Stimulated activated naive CD8-positive, alpha-beta T cell treated with anti-CD3 and anti-CD28 coated beads, Interleukin-15, Interleukin-2, amounts not matched to agents 100 U/mL and 50 U/mL, for 24 hours (primary cell): ENCODE measurements around the gene PRAMEF5.
"Not testable (repeated sequence)": the region's sequence is repeated elsewhere in the genome, so short reads cannot be mapped to it uniquely, and the experiment has no call there.

Experiments used
- ATAC-seq: fragments of 150-1000 bp; cut with Tn5 transposase; one replicate; pipeline ENCODE4 v1.10.0; 2021
- DNase-seq: peaks from one replicate; pipeline ENCODE4 v3.0.0; 2021

The PRAMEF5 gene

DNA sequence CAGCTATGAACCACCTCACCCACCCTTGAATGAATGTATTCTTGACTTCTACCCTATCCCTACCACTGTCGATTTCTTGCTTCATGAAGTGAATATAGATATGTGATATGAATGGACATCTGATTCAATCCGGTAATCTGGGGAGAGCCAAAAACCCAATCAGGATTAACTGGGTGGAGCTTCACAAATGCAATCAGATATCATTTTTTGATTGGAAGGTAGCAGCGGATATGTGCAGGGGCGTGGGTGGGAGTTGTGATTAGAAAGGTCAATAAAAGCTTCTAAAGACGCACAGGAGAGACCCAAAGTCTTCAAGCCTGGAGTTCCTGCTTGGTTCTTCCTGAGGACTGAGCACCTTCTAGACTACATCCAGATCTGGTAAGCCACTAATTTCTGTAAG is at the start of gene PRAMEF5:
Gene PRAMEF5, plus strand, starts transcription at position 301 of the 400 bp plus-strand sequence. CDS start 5,071 bp downstream, outside the sequence.
- not testable (repeated sequence) for DNase-seq, ATAC-seq

DNA sequence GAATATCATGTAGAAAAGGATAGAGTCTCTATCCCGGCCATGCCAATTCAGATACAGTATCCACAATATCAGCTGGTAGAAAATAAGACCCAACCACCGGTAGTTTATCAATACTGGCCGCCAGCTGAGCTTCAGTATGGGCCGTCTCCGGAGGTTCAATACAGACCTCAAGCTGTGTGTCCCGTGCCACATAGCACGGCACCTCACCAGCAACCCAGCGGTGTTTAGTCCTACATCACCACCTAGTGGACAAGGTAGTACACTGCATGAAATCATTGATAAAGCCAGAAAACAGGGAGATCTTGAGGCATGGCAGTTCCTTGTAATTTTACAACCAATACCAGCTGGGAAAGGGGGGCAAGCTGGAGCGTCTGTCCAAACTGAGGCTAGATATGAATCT is 45.3 kb upstream of the PRAMEF5 start:
- not testable (repeated sequence) for ATAC-seq, DNase-seq

DNA sequence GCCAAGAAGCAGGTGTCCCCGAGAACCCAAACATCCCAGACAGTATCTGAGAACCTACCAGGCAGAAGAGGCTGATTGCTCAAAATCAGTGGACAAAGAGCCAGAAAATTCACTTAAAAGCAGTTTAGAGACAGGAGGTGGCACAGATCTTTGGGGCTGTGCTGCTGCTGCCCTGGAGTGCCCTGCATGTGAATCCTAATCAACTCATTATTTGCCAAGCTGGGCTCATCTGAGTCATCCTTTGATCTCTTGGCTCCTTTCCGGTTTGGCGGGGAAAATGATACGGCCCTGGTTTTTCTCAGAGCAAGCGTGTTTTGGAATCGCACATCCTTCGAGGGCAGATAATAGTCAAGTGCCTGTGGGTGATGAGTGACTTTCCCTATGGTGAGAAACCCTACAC is 37.4 kb upstream of the PRAMEF5 start:
- not testable (repeated sequence) for DNase-seq, ATAC-seq

DNA sequence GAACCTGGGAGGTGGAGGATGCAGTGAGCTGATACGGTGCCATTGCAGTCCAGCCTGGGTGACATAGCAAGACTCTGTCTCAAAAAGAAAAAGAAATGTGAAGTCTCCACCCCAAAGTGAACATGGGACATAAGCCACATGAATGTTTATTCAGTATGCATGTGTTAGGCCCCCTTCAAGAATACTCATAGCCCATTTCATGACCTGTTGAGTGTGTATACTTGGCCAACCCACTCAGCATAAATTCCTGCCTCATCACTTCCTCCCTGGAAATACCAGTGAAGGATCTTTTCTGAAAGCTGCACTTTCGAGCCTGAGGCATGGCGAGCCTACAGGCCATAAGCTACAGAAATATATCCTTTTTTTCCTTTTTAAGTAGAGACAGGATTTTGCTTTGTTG is 34.8 kb upstream of the PRAMEF5 start:
- not testable (repeated sequence) for DNase-seq, ATAC-seq

DNA sequence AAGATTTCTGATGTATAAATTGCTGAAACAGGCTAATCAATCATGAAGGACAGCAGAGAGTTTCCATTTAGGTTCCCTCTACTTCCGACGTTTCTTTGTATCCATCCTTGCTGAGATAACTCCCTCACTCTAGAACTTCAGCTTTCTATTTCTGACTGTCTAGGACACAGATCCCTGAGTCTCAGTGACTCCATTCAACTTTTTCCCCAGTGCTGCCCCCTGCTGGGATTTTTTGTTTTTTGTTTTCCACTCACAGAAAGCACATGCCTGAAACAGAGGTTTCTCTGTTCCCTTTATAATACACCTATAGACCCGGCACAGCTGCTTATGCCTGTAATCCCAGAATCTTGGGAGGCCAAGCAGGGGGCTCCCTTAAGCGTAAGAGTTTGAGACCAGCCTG is 31.2 kb upstream of the PRAMEF5 start:
- DNase-seq, ATAC-seq: not testable (repeated sequence)

DNA sequence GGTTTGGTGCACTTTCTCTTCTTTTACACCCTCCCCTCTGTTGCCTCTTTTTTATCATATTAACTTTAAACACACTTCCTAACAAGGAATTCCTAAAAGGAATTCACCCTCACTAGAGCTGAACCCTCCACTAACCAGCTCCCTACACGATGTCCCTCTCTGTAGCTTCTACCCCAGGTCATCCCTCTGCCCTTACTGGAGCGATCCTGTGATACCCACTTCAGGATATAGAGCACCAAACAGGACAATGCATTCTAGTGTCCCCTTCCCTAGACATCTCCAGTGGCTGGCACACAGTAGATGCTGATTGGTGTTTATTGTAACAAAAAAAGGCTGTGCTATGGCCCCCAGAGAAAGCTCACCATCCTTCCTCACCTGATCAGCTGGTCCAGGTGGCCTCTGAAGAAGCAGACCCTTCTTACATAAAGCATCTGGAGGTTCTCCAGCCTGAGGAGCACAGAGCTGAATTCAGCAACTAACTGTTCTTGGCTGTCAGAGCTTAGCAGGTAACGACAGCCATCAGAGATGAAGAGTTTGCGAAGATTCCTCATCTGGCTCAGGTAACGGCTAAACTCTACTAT is 29.4 kb upstream of the PRAMEF5 start:
- ATAC-seq, result no peak
- no peak for DNase-seq

DNA sequence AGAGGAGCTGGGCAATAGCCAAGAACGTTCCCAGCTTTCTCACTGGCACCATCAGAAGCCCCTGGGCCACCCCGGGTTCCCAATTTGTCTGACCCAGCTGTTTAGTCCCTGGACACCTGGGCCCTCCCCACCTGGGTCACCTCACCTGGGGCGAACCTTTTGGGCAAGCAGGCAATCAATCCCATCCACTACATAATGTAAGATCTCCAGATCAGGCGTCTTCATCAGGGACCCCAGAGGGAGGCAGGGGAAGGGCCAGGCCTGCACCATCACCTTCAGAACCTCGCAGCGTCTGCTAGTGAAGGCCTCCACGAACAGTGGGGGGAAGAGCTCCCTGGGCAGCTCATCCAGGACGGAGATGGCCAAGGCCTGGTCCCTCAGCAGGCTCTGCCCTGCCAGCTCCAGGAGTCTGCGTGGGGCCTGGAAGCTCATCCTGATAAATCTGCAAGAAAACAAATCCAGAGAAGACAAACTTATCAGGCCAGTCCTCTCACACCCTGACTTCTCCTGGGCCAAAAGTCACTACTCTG is 28.3 kb upstream of the PRAMEF5 start, which contains the start of gene PRAMEF18:
Gene PRAMEF18, minus strand, starts transcription at position 480 of the 530 bp plus-strand sequence. Its CDS starts 48 bp downstream, at position 432.
- peak; percentile 10 for ATAC-seq
- not testable (repeated sequence) for DNase-seq

DNA sequence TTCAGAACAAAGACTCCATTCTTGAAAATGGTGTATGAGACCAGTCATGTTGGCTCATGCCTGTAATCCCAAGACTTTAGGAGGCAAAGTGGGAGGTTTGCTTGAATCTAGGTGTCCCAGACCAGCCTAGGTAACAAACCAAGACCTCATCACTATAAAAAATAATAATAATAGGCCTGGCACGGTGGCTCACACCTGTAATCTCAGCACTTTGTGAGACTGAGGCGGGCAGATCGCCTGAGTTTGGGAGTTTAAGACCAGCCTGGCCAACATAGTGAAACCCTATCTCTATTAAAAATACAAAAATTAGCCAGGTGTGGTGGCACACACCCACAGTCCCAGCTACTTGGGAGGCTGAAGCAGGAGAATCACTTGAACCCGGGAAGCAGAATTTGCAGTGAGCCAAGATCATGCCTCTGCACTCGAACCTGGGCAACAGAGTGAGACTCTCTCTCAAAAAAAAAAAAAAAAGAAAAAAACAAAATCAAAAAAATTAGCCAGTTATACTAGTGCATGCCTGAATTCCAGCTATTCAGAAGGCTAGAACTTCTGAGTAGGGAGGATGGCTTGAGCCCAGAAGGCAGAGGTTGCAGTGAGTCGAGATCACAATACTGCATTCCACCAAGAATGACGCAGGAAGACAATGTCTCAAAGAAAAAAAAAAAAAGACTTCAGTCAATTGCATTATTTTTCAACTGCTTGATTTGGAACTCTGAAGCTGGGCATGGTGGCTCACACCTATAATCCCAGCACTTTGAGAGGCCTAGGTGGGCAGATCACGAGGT is 26.5 kb upstream of the PRAMEF5 start:
- not testable (repeated sequence) for DNase-seq, ATAC-seq

DNA sequence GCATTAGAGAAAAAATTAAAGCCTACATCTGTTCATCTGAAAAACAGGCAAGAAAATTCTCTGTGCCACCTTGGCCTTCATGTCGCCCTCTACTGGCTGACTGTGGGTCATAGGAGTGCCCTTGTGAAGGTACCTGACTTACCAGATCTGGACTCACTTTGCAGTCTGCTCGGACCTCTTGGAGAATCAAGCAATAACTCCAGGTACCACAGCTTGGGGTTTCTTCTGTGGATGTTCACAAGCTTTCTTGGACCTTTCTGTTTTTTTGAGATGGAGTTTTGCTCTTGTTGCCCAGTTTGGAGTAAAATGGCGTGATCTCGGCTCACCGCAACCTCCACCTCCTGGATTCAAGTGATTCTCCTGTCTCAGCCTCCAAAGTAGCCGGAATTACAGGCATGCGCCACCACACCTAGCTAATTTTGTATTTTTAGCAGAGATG is 25.6 kb upstream of the PRAMEF5 start:
- ATAC-seq, result no peak
- peak; percentile 61 for DNase-seq

DNA sequence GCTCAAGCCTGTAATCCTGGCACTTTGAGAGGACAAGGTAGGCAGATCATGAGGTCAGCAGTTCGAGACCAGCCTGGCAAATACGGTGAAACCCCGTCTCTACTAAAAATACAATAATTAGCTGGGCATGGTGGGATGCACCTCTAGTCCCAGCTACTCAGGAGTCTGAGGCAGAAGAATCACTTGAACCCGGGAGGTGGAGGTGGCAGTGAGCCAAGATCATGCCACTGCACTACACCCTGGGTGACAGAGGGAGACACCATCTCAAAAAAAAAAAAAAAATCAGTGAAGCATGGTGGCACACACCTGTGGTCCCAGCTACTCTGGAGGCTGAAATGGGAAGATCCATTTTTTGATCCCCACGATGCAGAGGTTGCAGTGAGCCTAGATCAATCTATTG is 23.9 kb upstream of the PRAMEF5 start:
- DNase-seq, ATAC-seq: not testable (repeated sequence)

DNA sequence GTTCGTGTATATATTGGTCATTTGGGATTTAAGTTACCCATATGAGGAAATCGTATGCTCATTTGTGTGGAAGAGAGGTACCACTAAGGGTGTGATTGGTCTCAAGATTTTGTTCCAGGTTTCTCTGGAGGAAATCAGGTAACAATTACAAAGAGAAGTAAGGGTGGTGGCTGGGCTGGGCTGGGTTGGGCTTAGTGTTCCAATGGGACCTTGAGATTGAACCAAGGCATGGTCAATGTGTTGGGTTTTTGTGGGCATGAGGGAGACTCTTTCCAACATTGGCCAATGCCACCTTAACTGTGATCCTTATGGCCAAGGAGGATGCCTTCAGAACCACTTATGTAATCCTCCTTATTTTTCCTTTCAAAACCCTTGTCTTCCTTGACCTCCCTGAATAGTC is 23.4 kb upstream of the PRAMEF5 start:
- ATAC-seq, DNase-seq: not testable (repeated sequence)

DNA sequence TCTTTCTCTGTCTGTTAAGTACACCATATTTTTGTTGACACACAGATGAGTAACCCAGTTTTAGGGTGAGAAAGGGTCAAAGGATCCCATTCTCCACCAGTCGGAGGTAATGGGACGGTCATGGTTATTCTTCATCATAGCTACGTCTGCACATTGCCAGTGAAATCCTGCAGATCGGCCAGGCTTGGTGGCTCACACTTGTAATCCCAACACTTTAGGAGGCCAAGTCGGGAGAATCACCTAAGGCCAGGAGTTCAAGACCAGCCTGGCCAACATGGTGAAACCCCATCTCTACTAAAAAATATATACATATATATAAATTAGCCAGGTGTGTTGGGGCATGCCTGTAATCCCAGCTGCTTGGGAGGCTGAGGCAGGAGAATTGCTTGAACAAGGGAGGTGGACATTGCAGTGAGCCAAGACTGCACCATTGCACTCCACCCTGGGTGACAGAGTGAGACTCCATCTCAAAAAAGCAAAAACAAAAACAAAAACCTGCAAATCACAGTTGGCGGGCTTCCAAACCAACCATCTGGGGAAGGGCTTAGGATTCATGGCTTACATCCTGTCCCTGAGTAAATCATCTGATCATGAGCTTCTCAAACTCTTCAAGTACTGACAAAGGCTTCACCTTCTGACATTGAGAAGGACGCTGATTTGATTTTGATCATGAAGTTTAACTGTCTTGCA is 22.8 kb upstream of the PRAMEF5 start:
- not testable (repeated sequence) for ATAC-seq, DNase-seq

DNA sequence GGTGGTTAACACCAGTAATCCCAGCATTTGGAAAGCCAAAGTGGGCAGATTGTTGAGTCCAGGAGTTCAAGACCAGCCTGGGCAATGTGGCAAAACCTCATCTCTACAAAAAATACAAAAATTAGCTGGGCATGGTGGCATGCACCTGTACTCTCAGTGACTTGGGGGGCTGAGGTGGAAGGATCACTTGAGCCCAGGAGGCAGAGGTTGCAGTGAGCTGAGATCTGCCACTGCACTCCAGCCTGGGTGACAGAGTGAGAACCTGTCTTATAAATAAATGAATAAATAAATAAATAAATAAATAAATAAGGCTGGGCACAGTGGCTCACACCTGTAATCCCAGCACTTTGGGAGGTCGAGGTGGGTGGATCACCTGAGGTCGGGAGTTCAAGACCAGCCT is 21.9 kb upstream of the PRAMEF5 start:
- DNase-seq, ATAC-seq: not testable (repeated sequence)

DNA sequence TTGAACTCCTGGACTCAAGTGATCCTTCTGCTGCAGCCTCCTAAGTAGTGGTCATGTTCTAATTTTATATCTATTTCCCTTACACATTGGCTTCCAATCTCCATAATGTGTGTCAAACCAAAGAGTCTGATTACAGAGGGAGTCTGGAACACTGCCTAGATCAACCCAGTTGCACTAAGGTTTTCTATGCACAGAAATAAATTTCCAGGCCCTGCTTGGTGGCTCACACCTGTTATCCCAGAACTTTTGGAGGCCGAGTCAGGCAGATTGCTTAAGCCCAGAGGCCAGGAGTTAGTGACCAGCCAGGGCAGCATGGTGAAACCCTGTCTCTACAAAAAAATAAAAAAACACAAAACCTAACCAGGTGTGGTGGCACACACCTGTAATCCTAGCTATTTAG is 19.9 kb upstream of the PRAMEF5 start:
- DNase-seq, ATAC-seq: not testable (repeated sequence)

DNA sequence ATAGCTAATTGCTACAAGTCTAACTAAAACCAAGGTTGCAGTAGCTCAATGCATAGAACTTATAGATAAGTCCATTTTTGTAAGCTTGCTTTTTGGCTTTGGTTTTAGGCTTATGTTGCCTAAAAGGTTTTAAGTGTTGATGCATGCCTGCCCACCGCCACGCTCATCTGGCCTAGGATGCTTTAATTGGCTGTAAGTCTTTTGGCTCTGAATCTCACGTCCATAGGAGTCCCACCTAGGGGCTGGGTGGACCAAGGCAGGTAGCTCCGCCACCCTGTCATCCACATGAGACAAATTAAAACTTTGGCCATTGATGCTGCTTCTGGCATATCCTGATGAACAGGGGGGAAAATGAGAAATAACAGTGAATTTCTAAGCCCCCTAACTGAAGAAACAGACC is 16.4 kb upstream of the PRAMEF5 start:
- DNase-seq, ATAC-seq: not testable (repeated sequence)

DNA sequence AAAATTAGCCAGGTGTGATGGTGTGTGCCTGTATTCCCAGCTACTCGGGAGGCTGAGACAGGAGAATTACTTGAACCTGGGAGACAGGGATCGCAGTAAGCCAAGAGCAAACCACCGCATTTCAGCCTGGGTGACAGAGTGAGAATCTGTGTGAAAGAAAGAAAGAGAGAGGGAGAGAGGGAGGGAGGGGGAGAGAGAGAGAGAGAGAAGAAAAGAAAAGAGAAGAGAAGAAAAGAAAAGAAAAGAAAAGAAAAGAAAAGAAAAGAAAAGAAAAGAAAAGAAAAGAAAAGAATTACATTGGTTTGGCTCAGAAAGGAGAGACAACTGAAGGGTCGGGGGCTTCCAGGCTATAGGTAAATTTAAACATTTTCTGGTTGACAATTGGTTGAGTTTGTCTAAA is 14.4 kb upstream of the PRAMEF5 start:
- ATAC-seq, DNase-seq: not testable (repeated sequence)

DNA sequence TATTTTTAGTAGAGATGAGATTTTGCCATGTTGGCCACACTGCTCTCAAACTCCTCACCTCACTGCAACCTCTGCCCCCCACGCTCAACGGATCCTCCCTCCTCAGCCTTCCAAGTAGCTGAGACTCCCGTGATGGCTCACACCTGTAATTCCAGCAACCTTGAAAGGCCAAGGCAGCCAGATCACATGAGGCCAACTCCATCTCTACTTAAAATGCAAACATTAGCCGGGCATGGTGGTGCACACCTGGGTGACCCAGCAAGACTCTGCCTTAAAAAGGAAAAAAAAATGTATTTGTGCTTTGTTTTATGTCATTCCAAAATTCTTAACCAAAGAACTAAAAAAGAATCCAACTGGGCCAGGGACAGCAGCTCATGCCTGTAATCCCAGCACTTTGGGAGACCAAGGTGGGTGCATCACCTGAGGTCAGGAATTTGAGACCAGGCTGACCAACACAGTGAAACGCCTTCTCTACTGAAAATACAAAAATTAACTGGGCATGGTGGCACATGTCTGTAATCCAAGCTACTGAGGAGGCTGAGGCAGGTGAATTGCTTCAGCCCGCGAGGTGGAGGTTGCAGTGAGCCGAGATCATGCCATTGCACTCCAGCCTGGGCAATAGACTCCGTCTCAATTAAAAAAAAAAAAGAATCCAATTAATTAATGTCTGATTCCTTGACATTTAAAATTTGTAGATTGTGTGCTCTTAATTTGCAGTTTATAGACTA is 10.3 kb upstream of the PRAMEF5 start:
- ATAC-seq, result not testable (repeated sequence)

DNA sequence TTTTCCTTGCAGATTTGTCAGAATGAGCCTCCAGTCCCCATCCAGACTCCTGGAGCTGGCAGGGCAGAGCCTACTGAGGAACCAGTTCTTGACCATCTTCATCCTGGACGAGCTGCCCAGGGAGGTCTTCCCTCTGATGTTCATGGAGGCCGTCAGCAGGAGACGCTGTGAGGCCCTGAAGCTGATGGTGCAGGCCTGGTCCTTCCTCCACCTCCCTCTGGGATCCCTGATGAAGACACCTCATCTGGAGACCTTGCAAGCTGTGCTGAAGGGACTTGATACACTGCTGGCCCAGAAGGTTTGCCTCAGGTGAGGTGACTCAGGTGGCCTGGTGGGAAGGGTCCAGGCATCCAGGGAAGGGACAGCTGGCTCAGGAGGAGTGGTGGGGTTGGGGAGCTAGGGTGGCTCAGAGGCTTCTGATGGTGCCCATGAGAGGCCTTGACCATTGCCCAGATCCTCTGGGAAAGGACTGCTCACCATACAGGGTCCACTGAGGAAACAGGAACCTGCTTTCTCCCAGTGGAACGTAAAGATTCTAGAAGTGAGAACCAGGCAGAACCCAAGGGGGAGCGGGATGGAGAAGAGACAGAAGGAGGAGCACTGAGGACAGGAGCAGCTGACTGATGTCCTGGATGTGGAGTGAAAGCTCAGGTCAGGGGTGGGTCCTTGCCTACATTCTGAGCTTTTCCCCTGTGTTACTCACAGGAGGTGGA is 8.0 kb upstream of the PRAMEF5 start:
- not testable (repeated sequence) for ATAC-seq, DNase-seq

More for the DNA sequence above, 10.3 kb upstream of the PRAMEF5 start:
- not testable (repeated sequence) for DNase-seq

DNA sequence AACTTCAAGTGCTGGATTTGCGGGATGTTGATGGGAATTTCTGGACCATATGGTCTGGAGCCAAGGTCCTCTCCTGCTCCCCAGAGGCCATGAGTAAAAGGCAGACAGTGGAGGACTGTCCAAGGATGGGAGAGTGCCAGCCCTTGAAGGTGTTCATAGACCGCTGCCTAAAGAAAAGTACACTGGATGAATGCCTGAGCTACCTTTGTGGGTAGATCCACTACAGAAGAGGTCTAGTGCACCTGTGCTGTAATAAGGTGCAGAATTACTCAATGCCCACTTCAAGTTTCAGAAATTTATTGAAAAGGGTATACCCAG is 7.5 kb upstream of the PRAMEF5 start:
- not testable (repeated sequence) for DNase-seq, ATAC-seq

DNA sequence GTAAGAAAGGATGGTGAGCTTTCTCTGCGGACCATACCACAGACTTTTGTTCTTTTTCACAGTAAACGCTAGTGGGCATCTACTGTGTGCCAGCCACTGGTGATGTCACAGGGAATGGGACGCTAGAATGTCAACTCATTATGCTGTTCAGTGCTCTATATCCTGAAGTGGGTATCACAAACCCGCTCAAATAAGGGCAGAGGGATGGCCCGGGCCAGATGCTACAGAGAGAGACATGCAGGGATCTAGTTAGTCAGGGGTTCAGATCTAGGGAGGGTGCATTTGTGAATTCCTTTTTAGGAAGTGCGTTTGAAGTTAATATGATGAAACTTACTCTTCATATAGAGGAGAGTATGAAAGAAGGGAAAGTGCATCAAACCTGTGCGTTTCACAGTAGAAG is 6.9 kb upstream of the PRAMEF5 start:
- DNase-seq, ATAC-seq: not testable (repeated sequence)

DNA sequence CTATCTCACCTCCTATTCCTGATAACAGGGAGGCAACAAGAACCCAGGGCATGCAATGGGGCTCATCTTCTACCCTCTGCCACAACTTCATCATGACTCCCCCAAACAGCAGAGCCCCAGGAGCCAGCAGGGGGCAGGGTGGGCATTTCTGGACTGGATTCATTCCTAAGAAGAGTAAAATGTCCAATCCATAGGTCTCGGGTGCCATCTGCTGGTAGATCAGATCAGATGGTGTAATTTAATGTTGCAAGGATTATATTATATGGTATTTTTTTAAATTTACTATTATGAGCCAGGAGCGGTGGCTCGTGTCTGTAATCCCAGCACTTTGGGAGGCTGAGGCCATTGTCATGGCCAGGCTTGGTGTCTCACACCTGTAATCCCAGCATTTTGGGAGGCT is 11.1 kb downstream of the PRAMEF5 start:
- ATAC-seq, DNase-seq: not testable (repeated sequence)
